GM18498 (cell line): ENCODE measurements around the gene LPCAT1.

Source experiments
- ATAC-seq: cut with Tn5 transposase; IDR thresholded peaks from one replicate; pipeline ENCODE4 v1.9.1; 2021; ENCODE audit warnings: mild to moderate bottlenecking, moderate library complexity; ENCODE audit not compliant: unreplicated experiment

Gene LPCAT1

GRCh38 chr5:1414311-1415058, 109.3 kb downstream of the LPCAT1 start:
- no peak for ATAC-seq

GRCh38 chr5:1413611-1414241, 110.0 kb downstream of the LPCAT1 start:
- ATAC-seq, result no peak

- no peak for ATAC-seq
These were observed 110.5 kb downstream of the LPCAT1 start for GRCh38 chr5:1413211-1413610.

GRCh38 chr5:1412621-1413020, 111.1 kb downstream of the LPCAT1 start:
- no peak for ATAC-seq

- ATAC-seq, result no peak
These were observed 111.6 kb downstream of the LPCAT1 start for GRCh38 chr5:1412163-1412562.
